Suprapubic skin (tissue), 4 donors: ENCODE results near the gene CERS4. TPM values are rescaled to one million over a fixed set of nuclear protein-coding genes. Genes with fewer than 3 reads are reported as not detected.
"Not testable (repeated sequence)": the region's sequence is repeated elsewhere in the genome, so short reads cannot be mapped to it uniquely, and the experiment has no call there.

ENCODE experiments used
- DNase-seq, 2 donors: peaks; one replicate each; pipeline ENCODE4 v3.0.0-alpha.2; 2019; ENCODE audit warnings: low spot score in 2 of 2
- H3K27ac ChIP-seq: fragments of 200-600 bp; sonication (generic); one replicate; pipeline ENCODE4 v1.5.1; 2019
- H3K27me3 ChIP-seq: fragments of 200-600 bp; sonication (generic); one replicate; pipeline ENCODE4 v1.5.1; 2019
- H3K36me3 ChIP-seq: fragments of 200-600 bp; sonication (generic); one replicate; pipeline ENCODE4 v1.5.1; 2019
- H3K4me1 ChIP-seq: fragments of 200-600 bp; sonication (generic); one replicate; pipeline ENCODE4 v1.5.1; 2019
- H3K4me3 ChIP-seq: fragments of 200-600 bp; sonication (generic); one replicate; pipeline ENCODE4 v1.5.1; 2019; ENCODE audit warnings: mild to moderate bottlenecking
- H3K9me3 ChIP-seq: fragments of 200-600 bp; sonication (generic); one replicate; pipeline ENCODE4 v1.5.1; 2019
- EP300 ChIP-seq: sonication (generic); formaldehyde crosslinking; IDR thresholded peaks from one replicate; pipeline ENCODE4 v1.6.1; 2017; ENCODE audit warnings: antibody characterized with exemption
- POLR2A ChIP-seq, 2 donors: fragments of 450-650 bp; IDR thresholded peaks; one replicate each; pipeline ENCODE4 v1.6.1; 2017; ENCODE audit warnings: antibody characterized with exemption in 2 of 2, mild to moderate bottlenecking in 2 of 2, moderate library complexity in 2 of 2
- POLR2AphosphoS5 ChIP-seq, 3 donors: sonication (generic); formaldehyde crosslinking; IDR thresholded peaks; one replicate each; pipeline ENCODE4 v1.6.1; 2017; ENCODE audit warnings: antibody characterized with exemption in 3 of 3
- WGBS: methylation state at CpG from one replicate; pipeline ENCODE4 v1.1.5; 2018; 5-methylcytosine and 5-hydroxymethylcytosine counted together
- total RNA-seq, 4 donors: library from RNA; depleted of rRNA; stranded (reverse); fragments of >200 nt; gene quantifications; one replicate each; pipeline ENCODE4 v1.1.0, GENCODE V29; 2016
- TF ChIP-seq, protein P1 (sequence below), 2 donors: fragments of 200-600 bp in 1 of 2; fragments of 450-650 bp in 1 of 2; sonication (generic) in 1 of 2; IDR thresholded peaks; one replicate each; pipeline ENCODE4 v1.5.1; 2016 to 2019; ENCODE audit warnings: antibody characterized with exemption in 2 of 2, mild to moderate bottlenecking in 1 of 2, moderate library complexity in 1 of 2

The CERS4 gene
- total RNA-seq, 4 donors from 2014 or later, result 84.6 to 132 (median 118) TPM

GRCh38 chr19:8194528-8195267 lies 14.5 kb upstream of the CERS4 start:
- Histone ChIP-seq H3K36me3 (no peaks in the 10 kb centered on the region), H3K4me1 (peaks cover 11% of the 10 kb centered on the region), H3K27ac (no peak overlapping the region), H3K4me3 (no peak overlapping the region), H3K9me3 (no peaks in the 10 kb centered on the region), H3K27me3 (no peaks in the 10 kb centered on the region)
- no peak for DNase-seq
- WGBS, result 49% methylated on average over 11 of the region's 11 CpGs
- no peak for TF ChIP-seq POLR2A (IDR thresholded peaks at IDR 0.05)
- TF ChIP-seq POLR2AphosphoS5 (IDR thresholded peaks at IDR 0.05), result no peak
- TF ChIP-seq EP300, result no peak
- TF ChIP-seq, protein P1, sequence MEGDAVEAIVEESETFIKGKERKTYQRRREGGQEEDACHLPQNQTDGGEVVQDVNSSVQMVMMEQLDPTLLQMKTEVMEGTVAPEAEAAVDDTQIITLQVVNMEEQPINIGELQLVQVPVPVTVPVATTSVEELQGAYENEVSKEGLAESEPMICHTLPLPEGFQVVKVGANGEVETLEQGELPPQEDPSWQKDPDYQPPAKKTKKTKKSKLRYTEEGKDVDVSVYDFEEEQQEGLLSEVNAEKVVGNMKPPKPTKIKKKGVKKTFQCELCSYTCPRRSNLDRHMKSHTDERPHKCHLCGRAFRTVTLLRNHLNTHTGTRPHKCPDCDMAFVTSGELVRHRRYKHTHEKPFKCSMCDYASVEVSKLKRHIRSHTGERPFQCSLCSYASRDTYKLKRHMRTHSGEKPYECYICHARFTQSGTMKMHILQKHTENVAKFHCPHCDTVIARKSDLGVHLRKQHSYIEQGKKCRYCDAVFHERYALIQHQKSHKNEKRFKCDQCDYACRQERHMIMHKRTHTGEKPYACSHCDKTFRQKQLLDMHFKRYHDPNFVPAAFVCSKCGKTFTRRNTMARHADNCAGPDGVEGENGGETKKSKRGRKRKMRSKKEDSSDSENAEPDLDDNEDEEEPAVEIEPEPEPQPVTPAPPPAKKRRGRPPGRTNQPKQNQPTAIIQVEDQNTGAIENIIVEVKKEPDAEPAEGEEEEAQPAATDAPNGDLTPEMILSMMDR (IDR thresholded peaks at IDR 0.05), result no peak

- Histone ChIP-seq H3K4me3 (no peak overlapping the region), H3K27ac (no peak overlapping the region), H3K9me3 (no peaks in the 10 kb centered on the region), H3K4me1 (peaks cover 11% of the 10 kb centered on the region), H3K27me3 (no peaks in the 10 kb centered on the region), H3K36me3 (no peaks in the 10 kb centered on the region)
- no peak for DNase-seq
- TF ChIP-seq POLR2AphosphoS5 (IDR thresholded peaks at IDR 0.05), result no peak
- no peak for TF ChIP-seq POLR2A (IDR thresholded peaks at IDR 0.05)
- TF ChIP-seq, protein P1 (IDR thresholded peaks at IDR 0.05), result no peak
- no peak for TF ChIP-seq EP300
- 67% methylated on average over 10 of the region's 10 CpGs for WGBS
Measured at GRCh38 chr19:8196271-8196927, 12.8 kb upstream of the CERS4 start.

- not testable (repeated sequence) for DNase-seq, H3K4me3 ChIP-seq, H3K36me3 ChIP-seq, H3K9me3 ChIP-seq, H3K4me1 ChIP-seq, H3K27me3 ChIP-seq, H3K27ac ChIP-seq
- WGBS, result 53% methylated on average over 15 of the region's 15 CpGs
Measured at GRCh38 chr19:8203288-8204120, 5.7 kb upstream of the CERS4 start.

GRCh38 chr19:8204961-8205360 lies 4.2 kb upstream of the CERS4 start:
- Histone ChIP-seq H3K4me1 (peaks cover 16% of the 10 kb centered on the region), H3K4me3 (no peak overlapping the region), H3K27ac (no peak overlapping the region), H3K9me3 (no peaks in the 10 kb centered on the region), H3K27me3 (peaks cover 5% of the 10 kb centered on the region), H3K36me3 (no peaks in the 10 kb centered on the region)
- TF ChIP-seq, protein P1 (IDR thresholded peaks at IDR 0.05), result no peak
- TF ChIP-seq POLR2A (IDR thresholded peaks at IDR 0.05) (no peak), EP300 (no peak), POLR2AphosphoS5 (IDR thresholded peaks at IDR 0.05) (no peak)
- DNase-seq, result no peak
- WGBS, result 77% methylated on average over 5 of the region's 5 CpGs

- Histone ChIP-seq H3K27me3 (peaks cover 5% of the 10 kb centered on the region), H3K4me3 (no peak overlapping the region), H3K4me1 (peaks cover 30% of the 10 kb centered on the region), H3K36me3 (no peaks in the 10 kb centered on the region), H3K27ac (no peak overlapping the region), H3K9me3 (no peaks in the 10 kb centered on the region)
- no peak for DNase-seq
- WGBS, result 91% methylated on average over 13 of the region's 13 CpGs
- TF ChIP-seq, protein P1 (IDR thresholded peaks at IDR 0.05), result no peak
- TF ChIP-seq POLR2AphosphoS5 (IDR thresholded peaks at IDR 0.05) (no peak), POLR2A (IDR thresholded peaks at IDR 0.05) (no peak)
Measured at GRCh38 chr19:8206147-8207087, 2.8 kb upstream of the CERS4 start.

GRCh38 chr19:8207326-8207725 lies 1.8 kb upstream of the CERS4 start:
- not testable (repeated sequence) for H3K9me3 ChIP-seq, H3K27ac ChIP-seq, DNase-seq, H3K4me3 ChIP-seq, H3K27me3 ChIP-seq, H3K36me3 ChIP-seq
- H3K4me1 ChIP-seq, result peaks cover 32% of the 10 kb centered on the region
- 86% methylated on average over 7 of the region's 7 CpGs for WGBS
